Stimulated activated CD4-positive, alpha-beta T cell treated with anti-CD3 and anti-CD28 coated beads, TNF-alpha, amount 100 ng/mL, for 1 hour (primary cell): ENCODE data around the gene HDAC10.

Source experiments
- DNase-seq, 3 donors: peaks; one replicate each; pipeline ENCODE4 v3.0.0-alpha.2; 2020; ENCODE audit warnings: low read depth in 3 of 3, low spot score in 1 of 3

The HDAC10 gene

GRCh38 chr22:50271519-50271970 is 20.5 kb upstream of the HDAC10 start:
- DNase-seq = peak in 1 of 3 donors; percentile 53

- peak in 1 of 3 donors; percentile 52 for DNase-seq
Measured at GRCh38 chr22:50270666-50271394, 19.8 kb upstream of the HDAC10 start.

- DNase-seq = peak; percentile 46 to 63 (median 50)
Measured at GRCh38 chr22:50269970-50270665, 19.1 kb upstream of the HDAC10 start, which contains the start of gene MAPK11. Gene MAPK11, minus strand, starts transcription at chr22:50270380. Its CDS starts 88 bp downstream, at chr22:50270292.

- DNase-seq = no peak
Measured at GRCh38 chr22:50269573-50269969, 18.5 kb upstream of the HDAC10 start.

GRCh38 chr22:50268655-50269113 is 17.6 kb upstream of the HDAC10 start:
- DNase-seq = no peak

GRCh38 chr22:50267591-50268390 is 16.7 kb upstream of the HDAC10 start:
- DNase-seq = peak in 1 of 3 donors; percentile 52

- no peak for DNase-seq
Measured at GRCh38 chr22:50266994-50267393, 15.9 kb upstream of the HDAC10 start.

GRCh38 chr22:50264946-50265669 is 14.0 kb upstream of the HDAC10 start:
- no peak for DNase-seq

GRCh38 chr22:50264104-50264745 is 13.2 kb upstream of the HDAC10 start:
- DNase-seq = no peak

GRCh38 chr22:50262973-50263617 is 12.0 kb upstream of the HDAC10 start:
- DNase-seq = no peak

- DNase-seq = no peak
Measured at GRCh38 chr22:50262460-50262911, 11.4 kb upstream of the HDAC10 start.

- DNase-seq = no peak
Measured at GRCh38 chr22:50261615-50262459, 10.8 kb upstream of the HDAC10 start, which contains the start of gene MAPK12. Gene MAPK12, minus strand, starts transcription at chr22:50261683. Its CDS starts 174 bp downstream, at chr22:50261509.

- DNase-seq = no peak
Measured at GRCh38 chr22:50260801-50261614, 9.9 kb upstream of the HDAC10 start.

- no peak for DNase-seq
Measured at GRCh38 chr22:50260434-50260800, 9.4 kb upstream of the HDAC10 start.

GRCh38 chr22:50259302-50259701 is 8.2 kb upstream of the HDAC10 start:
- no peak for DNase-seq

- no peak for DNase-seq
Measured at GRCh38 chr22:50258361-50259292, 7.6 kb upstream of the HDAC10 start.
